B cell (primary cell): ENCODE measurements around the gene AKAP6. TPM values are rescaled to one million over a fixed set of nuclear protein-coding genes. Genes with fewer than 3 reads are reported as not detected.

ENCODE experiments used
- ATAC-seq: fragments of 200-7000 bp; cut with Tn5 transposase; one replicate; pipeline ENCODE4 v1.10.0; 2021; ENCODE audit warnings: low read depth, mild to moderate bottlenecking, moderate number of reproducible peaks, moderate library complexity
- CTCF ChIA-PET: fragments of 350-600 bp; sonication (Branson Sonifier 250); formaldehyde crosslinking; loops from one replicate; lab custom pipeline; 2021; ENCODE audit warnings: antibody characterized with exemption, inconsistent platforms; lab: Charles Lee
- POLR2A ChIA-PET: fragments of 350-600 bp; sonication (Branson Sonifier 250); formaldehyde crosslinking; loops from one replicate; lab custom pipeline; 2021; ENCODE audit warnings: antibody characterized with exemption; lab: Charles Lee
- DNase-seq: peaks from one replicate; pipeline ENCODE4 v3.0.0; 2013
- H2AFZ ChIP-seq: 2 replicates; pipeline ENCODE4 v1.6.1; 2012; ENCODE audit warnings: mild to moderate bottlenecking, low read depth, low read length; ENCODE audit not compliant: insufficient read depth, poor library complexity, severe bottlenecking
- H3K27ac ChIP-seq, 2 donors: 1 replicate in 1 of 2; 2 replicates in 1 of 2; pipeline ENCODE4 v1.5.1; 2012 to 2013; ENCODE audit warnings: low read length in 2 of 2, mild to moderate bottlenecking in 2 of 2, moderate library complexity in 1 of 2
- H3K27me3 ChIP-seq, 4 experiments: fragments of 200-600 bp in 1 of 4; sonication (generic) in 1 of 4; replicated peaks in 1 of 4; 1 replicate in 2 of 4; 2 replicates in 2 of 4; pipeline versions ENCODE4 v1.6.1 to v1.7.0; 2013 to 2016; ENCODE audit warnings: low read length in 3 of 4, mild to moderate bottlenecking in 2 of 4, mixed read lengths in 1 of 4, moderate library complexity in 1 of 4; ENCODE audit not compliant: insufficient read depth in 4 of 4, control insufficient read depth in 3 of 4; ENCODE audit errors: control extremely low read depth in 1 of 4
- H3K36me3 ChIP-seq, 2 experiments: replicated peaks in 1 of 2; 1 replicate in 1 of 2; 2 replicates in 1 of 2; pipeline versions ENCODE4 v1.6.1 to v1.7.1; 2013; ENCODE audit warnings: low read length in 1 of 2; ENCODE audit not compliant: insufficient read depth in 2 of 2, control insufficient read depth in 1 of 2; ENCODE audit errors: control extremely low read depth in 1 of 2, extremely low read depth in 1 of 2
- H3K4me1 ChIP-seq, 2 donors: fragments of 200-600 bp in 1 of 2; sonication (generic) in 1 of 2; 1 replicate in 1 of 2; 2 replicates in 1 of 2; pipeline versions ENCODE4 v1.5.1 to v1.6.1; 2013 to 2017; ENCODE audit warnings: low read length in 2 of 2; ENCODE audit not compliant: control insufficient read depth in 2 of 2, insufficient read depth in 2 of 2
- H3K4me2 ChIP-seq: replicated peaks from 2 replicates; pipeline ENCODE3; 2012; ENCODE audit warnings: mild to moderate bottlenecking, low read depth, low read length; ENCODE audit not compliant: poor library complexity, severe bottlenecking
- H3K4me3 ChIP-seq, 5 experiments: fragments of 200-600 bp in 1 of 5; sonication (generic) in 1 of 5; 1 replicate in 3 of 5; 2 replicates in 2 of 5; pipeline versions ENCODE4 v1.5.1 to v1.7.0; 2011 to 2016; ENCODE audit warnings: low read length in 4 of 5, mild to moderate bottlenecking in 4 of 5, low read depth in 2 of 5, control low read depth in 1 of 5, moderate library complexity in 1 of 5; ENCODE audit not compliant: insufficient read depth in 1 of 5; ENCODE audit errors: control extremely low read depth in 1 of 5, extremely low read depth in 1 of 5
- H3K79me2 ChIP-seq: fragments of 200-600 bp; sonication (generic); one replicate; pipeline ENCODE4 v1.6.0; 2016; ENCODE audit warnings: low read length; ENCODE audit not compliant: control insufficient read depth, insufficient read depth
- H3K9ac ChIP-seq: fragments of 200-600 bp; sonication (generic); 2 replicates; pipeline ENCODE4 v1.6.1; 2017; ENCODE audit warnings: mild to moderate bottlenecking, low read length, moderate library complexity
- H3K9me3 ChIP-seq, 3 donors: one replicate each; pipeline versions ENCODE4 v1.6.1 to v1.7.1; 2013; ENCODE audit warnings: low read length in 2 of 3; ENCODE audit not compliant: control insufficient read depth in 2 of 3, insufficient read depth in 1 of 3; ENCODE audit errors: control extremely low read depth in 1 of 3
- H4K20me1 ChIP-seq: 2 replicates; pipeline ENCODE4 v1.6.0; 2012; ENCODE audit warnings: mild to moderate bottlenecking, low read length; ENCODE audit not compliant: insufficient read depth, control insufficient read depth, poor library complexity, severe bottlenecking
- H3K27ac Mint-ChIP-seq: one replicate; pipeline ENCODE4 v1.8.0; 2021; ENCODE audit warnings: mixed read lengths
- H3K27me3 Mint-ChIP-seq: one replicate; pipeline ENCODE4 v1.8.0; 2021; ENCODE audit warnings: mixed read lengths
- H3K4me1 Mint-ChIP-seq: one replicate; pipeline ENCODE4 v1.8.0; 2021; ENCODE audit warnings: mixed read lengths
- H3K4me3 Mint-ChIP-seq: one replicate; pipeline ENCODE4 v1.8.0; 2021; ENCODE audit warnings: mixed read lengths
- H3K9me3 Mint-ChIP-seq: one replicate; pipeline ENCODE4 v1.8.0; 2022; ENCODE audit warnings: mixed read lengths; ENCODE audit not compliant: insufficient read depth
- CTCF ChIP-seq: fragments of 200-600 bp; IDR thresholded peaks from one replicate; pipeline ENCODE4 v1.8.0; 2022; ENCODE audit warnings: antibody characterized with exemption, mild to moderate bottlenecking
- EZH2 ChIP-seq: IDR thresholded peaks from 2 replicates; pipeline ENCODE4 v1.6.1; 2012; ENCODE audit warnings: borderline replicate concordance, low read depth, mild to moderate bottlenecking, moderate library complexity, low read length; ENCODE audit not compliant: insufficient read depth, poor library complexity, severe bottlenecking
- WGBS: methylation state at CpG from one replicate; pipeline ENCODE4 v1.1.5; 2013; ENCODE audit warnings: missing lambda C conversion rate; ENCODE audit not compliant: insufficient coverage; 5-methylcytosine and 5-hydroxymethylcytosine counted together
- intact Hi-C: fragments of 100-400 bp; cut with micrococcal nuclease; formaldehyde crosslinking; loops from one replicate; pipeline ENCODE4 v1.10.0; 2022
- polyA plus RNA-seq: library from polyadenylated mRNA; depleted of rRNA; stranded (reverse); fragments of >200 nt; gene quantifications from 2 replicates; pipeline ENCODE4 v1.2.3, GENCODE V29; 2012
- total RNA-seq, 2 donors: library from RNA; stranded (reverse); fragments of 120-200 nt in 1 of 2; gene quantifications; 1 replicate in 1 of 2; 2 replicates in 1 of 2; pipeline versions ENCODE4 v1.2.3 to v1.2.4, GENCODE V29; 2013 to 2022

AKAP6 gene
- total and polyA plus RNA-seq, 2 donors (not counting 1 experiment from before 2014, with no cell fraction given): 1.4 to 2.8 TPM

- Histone ChIP-seq H4K20me1 (no peaks in the 10 kb centered on the region), H3K27me3 (peaks cover 0 to 3% (median 0%) of the 10 kb centered on the region in 4 experiments), H3K79me2 (no peaks in the 10 kb centered on the region), H3K4me2 (no peak overlapping the region), H3K4me3 (no peak overlapping the region), H3K36me3 (no peaks in the 10 kb centered on the region), H3K4me1 (no peaks in the 10 kb centered on the region), H3K27ac (no peak overlapping the region), H2AFZ (no peak overlapping the region), H3K9me3 (no peaks in the 10 kb centered on the region), H3K9ac (no peak overlapping the region)
- Mint-ChIP-seq H3K27ac (no peak overlapping the region), H3K9me3 (no peaks in the 10 kb centered on the region), H3K27me3 (peaks cover 5% of the 10 kb centered on the region), H3K4me1 (no peaks in the 10 kb centered on the region), H3K4me3 (no peak overlapping the region)
- DNase-seq: no peak
- no peak for ATAC-seq
- ChIA-PET CTCF (no interaction called here), POLR2A (no interaction called here)
- intact Hi-C loops: no loop called here
- no peak for TF ChIP-seq EZH2
- TF ChIP-seq CTCF: no peak
- WGBS: 80% methylated on average over 1 of the region's 1 CpG
These were observed 64.0 kb downstream of the AKAP6 start for GRCh38 chr14:32393119-32393518.

GRCh38 chr14:32394038-32394437 lies 64.9 kb downstream of the AKAP6 start:
- ATAC-seq (no peak), DNase-seq (no peak)
- H3K79me2 ChIP-seq: no peaks in the 10 kb centered on the region
- no CpG with 5 or more reads among the region's 1 CpG for WGBS
- no peak for TF ChIP-seq CTCF
- no peak for TF ChIP-seq EZH2
- no peak overlapping the region for H3K4me3 Mint-ChIP-seq
- peaks cover 0 to 3% (median 0%) of the 10 kb centered on the region in 4 experiments for H3K27me3 ChIP-seq
- H3K27me3 Mint-ChIP-seq: peaks cover 5% of the 10 kb centered on the region
- no peak overlapping the region for H3K27ac ChIP-seq
- no peak overlapping the region for H3K4me2 ChIP-seq
- no peaks in the 10 kb centered on the region for H3K4me1 ChIP-seq
- no peak overlapping the region for H3K9ac ChIP-seq
- CTCF ChIA-PET: no interaction called here
- no peaks in the 10 kb centered on the region for H3K9me3 ChIP-seq
- no peak overlapping the region for H3K4me3 ChIP-seq
- intact Hi-C loops: no loop called here
- H3K4me1 Mint-ChIP-seq: no peaks in the 10 kb centered on the region
- H3K9me3 Mint-ChIP-seq: no peaks in the 10 kb centered on the region
- no peaks in the 10 kb centered on the region for H3K36me3 ChIP-seq
- POLR2A ChIA-PET: no interaction called here
- no peak overlapping the region for H2AFZ ChIP-seq
- no peaks in the 10 kb centered on the region for H4K20me1 ChIP-seq
- no peak overlapping the region for H3K27ac Mint-ChIP-seq
